ENCODE data around the gene CDK1. TPM values are rescaled to one million over a fixed set of nuclear protein-coding genes. Genes with fewer than 3 reads are reported as not detected.

Gene CDK1
- total RNA-seq, result 10 to 100 TPM; 90.5 to 99.7 TPM

DNA sequence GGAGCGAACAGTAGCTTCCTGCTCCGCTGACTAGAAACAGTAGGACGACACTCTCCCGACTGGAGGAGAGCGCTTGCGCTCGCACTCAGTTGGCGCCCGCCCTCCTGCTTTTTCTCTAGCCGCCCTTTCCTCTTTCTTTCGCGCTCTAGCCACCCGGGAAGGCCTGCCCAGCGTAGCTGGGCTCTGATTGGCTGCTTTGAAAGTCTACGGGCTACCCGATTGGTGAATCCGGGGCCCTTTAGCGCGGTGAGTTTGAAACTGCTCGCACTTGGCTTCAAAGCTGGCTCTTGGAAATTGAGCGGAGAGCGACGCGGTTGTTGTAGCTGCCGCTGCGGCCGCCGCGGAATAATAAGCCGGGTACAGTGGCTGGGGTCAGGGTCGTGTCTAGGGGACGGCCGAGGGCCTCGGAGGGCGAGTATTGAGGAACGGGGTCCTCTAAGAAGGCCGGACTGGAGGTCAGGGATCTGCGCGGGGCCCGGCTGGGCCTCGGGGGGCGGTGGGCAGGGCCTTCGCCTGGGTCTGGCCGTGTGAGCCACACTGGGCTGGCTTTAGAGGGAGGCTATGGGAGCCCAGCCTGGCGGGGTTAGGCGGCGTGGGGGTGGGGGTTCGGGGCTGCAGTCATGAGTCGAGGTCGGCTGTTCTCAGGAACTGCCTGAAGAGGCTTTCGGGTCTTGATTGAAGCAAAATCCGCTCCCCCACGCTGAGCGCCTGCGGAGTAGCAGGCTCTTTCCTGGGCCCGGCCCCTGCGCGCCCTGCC lies at the start of gene CDK1:
Gene CDK1, plus strand, starts transcription at position 265 of the 757 bp plus-strand sequence. CDS start 1,688 bp downstream, outside the sequence.

Other genes with a start within 250 kb of the CDK1 start
- gene RHOBTB1, start 165.7 kb downstream of the CDK1 start, total RNA-seq, result under 1 TPM in 1 of 2 experiments, not detected in 1; 0.05 TPM

Measured in activated naive CD4-positive, alpha-beta T cell treated with anti-CD3 and anti-CD28 coated beads, Interleukin-2, amount 10 ng/mL, durations not matched to agents 5 hours and 36 hours (primary cell).